Esophagus (tissue), 2 donors: ENCODE results near the gene PAM16. TPM values are rescaled to one million over a fixed set of nuclear protein-coding genes. Genes with fewer than 3 reads are reported as not detected.
"Not testable (repeated sequence)": the region's sequence is repeated elsewhere in the genome, so short reads cannot be mapped to it uniquely, and the experiment has no call there.

Source experiments
- H3K27ac ChIP-seq, 2 donors: one replicate each; pipeline ENCODE4 v1.5.1; 2013; ENCODE audit warnings: low read depth in 2 of 2, mild to moderate bottlenecking in 2 of 2, inconsistent platforms in 1 of 2, low read length in 1 of 2, moderate library complexity in 1 of 2
- H3K27me3 ChIP-seq, 2 donors: one replicate each; pipeline ENCODE4 v1.6.1; 2013; ENCODE audit warnings: low read length in 2 of 2, control low read depth in 1 of 2, mild to moderate bottlenecking in 1 of 2; ENCODE audit not compliant: insufficient read depth in 2 of 2, control insufficient read depth in 1 of 2
- H3K36me3 ChIP-seq, 2 donors: one replicate each; pipeline ENCODE4 v1.6.1; 2013; ENCODE audit warnings: low read length in 1 of 2; ENCODE audit not compliant: control insufficient read depth in 2 of 2, insufficient read depth in 2 of 2
- H3K4me1 ChIP-seq, 2 donors: one replicate each; pipeline ENCODE4 v1.6.1; 2013; ENCODE audit warnings: low read length in 1 of 2; ENCODE audit not compliant: control insufficient read depth in 2 of 2, insufficient read depth in 2 of 2
- H3K4me3 ChIP-seq, 2 donors: one replicate each; pipeline ENCODE4 v1.5.1; 2013; ENCODE audit warnings: low read length in 2 of 2, mild to moderate bottlenecking in 2 of 2, low read depth in 1 of 2, moderate library complexity in 1 of 2
- H3K9me3 ChIP-seq, 2 donors: one replicate each; pipeline ENCODE4 v1.6.1; 2013; ENCODE audit warnings: mild to moderate bottlenecking in 2 of 2, low read depth in 1 of 2, low read length in 1 of 2, moderate library complexity in 1 of 2; ENCODE audit not compliant: control insufficient read depth in 2 of 2, insufficient read depth in 1 of 2
- WGBS, 2 donors: extraction: QIAGEN DNeasy Blood & Tissue Kit; methylation state at CpG; one replicate each; pipeline ENCODE4 v1.1.7; 2013; 5-methylcytosine and 5-hydroxymethylcytosine counted together
- polyA plus RNA-seq, 2 donors: library from polyadenylated mRNA; stranded (reverse); fragments of 200-250 nt; gene quantifications; one replicate each; pipeline ENCODE4 v1.2.3, GENCODE V29; 2013
- donor health status: healthy with polysubstance abuse.
- donor health status: Bipolar disorder and iron deficiency.

PAM16 gene
- 10 to 100 TPM; 48.2 to 86.1 TPM for polyA plus RNA-seq

GRCh38 chr16:4350787-4351659 lies at the start of gene PAM16:
TSS of gene PAM16 (minus strand) at chr16:4351321. CDS start at chr16:4351234, 87 bp downstream.
- Histone ChIP-seq H3K9me3 (no peaks in the 10 kb centered on the region), H3K4me3 (peak within 1 kb of the TSS; percentile 92 to 97), H3K27me3 (no peaks in the 10 kb centered on the region), H3K36me3 (peaks cover 0 to 8% of the 10 kb centered on the region in 2 donors), H3K4me1 (peaks cover 3 to 4% of the 10 kb centered on the region in 2 donors), H3K27ac (peak within 1 kb of the TSS; percentile 89)
- WGBS, 2 donors, result 0 to 1% methylated on average over 67 to 81 of the region's 81 CpGs

GRCh38 chr16:4399001-4399730 lies 48.0 kb upstream of the PAM16 start:
- 87% methylated on average over 9 of the region's 9 CpGs for WGBS, 2 donors
- peaks cover 0 to 12% of the 10 kb centered on the region in 2 donors for H3K36me3 ChIP-seq
- peaks cover 0 to 4% of the 10 kb centered on the region in 2 donors for H3K4me1 ChIP-seq
- H3K27ac ChIP-seq, result no peak overlapping the region
- no peaks in the 10 kb centered on the region for H3K27me3 ChIP-seq
- H3K9me3 ChIP-seq, result no peaks in the 10 kb centered on the region
- no peak overlapping the region for H3K4me3 ChIP-seq

GRCh38 chr16:4395055-4395726 lies 44.1 kb upstream of the PAM16 start:
- H3K27ac ChIP-seq, result no peak overlapping the region
- peaks cover 0 to 13% of the 10 kb centered on the region in 2 donors for H3K36me3 ChIP-seq
- no peak overlapping the region for H3K4me3 ChIP-seq
- WGBS, 2 donors, result 72 to 80% methylated on average over 9 of the region's 9 CpGs
- no peaks in the 10 kb centered on the region for H3K9me3 ChIP-seq
- H3K4me1 ChIP-seq, result peaks cover 0 to 11% of the 10 kb centered on the region in 2 donors
- no peaks in the 10 kb centered on the region for H3K27me3 ChIP-seq

GRCh38 chr16:4393850-4394249 lies 42.7 kb upstream of the PAM16 start:
- 95 to 97% methylated on average over 15 of the region's 15 CpGs for WGBS, 2 donors
- Histone ChIP-seq H3K4me1 (peaks cover 0 to 12% of the 10 kb centered on the region in 2 donors), H3K36me3 (peaks cover 0 to 13% of the 10 kb centered on the region in 2 donors), H3K27ac (peak overlapping the region; percentile 84 to 93)
- not testable (repeated sequence) for H3K27me3 ChIP-seq, H3K4me3 ChIP-seq, H3K9me3 ChIP-seq

- 54 to 58% methylated on average over 6 of the region's 6 CpGs for WGBS, 2 donors
- Histone ChIP-seq H3K4me1 (peaks cover 0 to 14% of the 10 kb centered on the region in 2 donors), H3K4me3 (no peak overlapping the region), H3K27ac (peak overlapping the region; percentile 84 to 93), H3K27me3 (no peaks in the 10 kb centered on the region), H3K9me3 (no peaks in the 10 kb centered on the region), H3K36me3 (peaks cover 0 to 13% of the 10 kb centered on the region in 2 donors)
These were observed 42.1 kb upstream of the PAM16 start for GRCh38 chr16:4393240-4393600.

GRCh38 chr16:4392382-4393239 lies 41.5 kb upstream of the PAM16 start:
- H3K27me3 ChIP-seq, result no peaks in the 10 kb centered on the region
- peaks cover 0 to 14% of the 10 kb centered on the region in 2 donors for H3K4me1 ChIP-seq
- H3K36me3 ChIP-seq, result peaks cover 0 to 15% of the 10 kb centered on the region in 2 donors
- H3K9me3 ChIP-seq, result no peaks in the 10 kb centered on the region
- peak overlapping the region; percentile 84 to 93 for H3K27ac ChIP-seq
- H3K4me3 ChIP-seq, result no peak overlapping the region
- 41 to 52% methylated on average over 23 to 27 of the region's 27 CpGs for WGBS, 2 donors

GRCh38 chr16:4391631-4392381 lies 40.7 kb upstream of the PAM16 start:
- H3K4me1 ChIP-seq, result peaks cover 3 to 14% of the 10 kb centered on the region in 2 donors
- H3K4me3 ChIP-seq, result no peak overlapping the region
- H3K27ac ChIP-seq, result no peak overlapping the region
- WGBS, 2 donors, result 81 to 84% methylated on average over 22 of the region's 22 CpGs
- no peaks in the 10 kb centered on the region for H3K9me3 ChIP-seq
- peaks cover 0 to 16% of the 10 kb centered on the region in 2 donors for H3K36me3 ChIP-seq
- no peaks in the 10 kb centered on the region for H3K27me3 ChIP-seq
